Thyroid gland (tissue), 4 donors: ENCODE results near the gene PPIL6.
"Not testable (repeated sequence)": the region's sequence is repeated elsewhere in the genome, so short reads cannot be mapped to it uniquely, and the experiment has no call there.

Experiments used
- POLR2A ChIP-seq, 2 donors: fragments of 450-650 bp; IDR thresholded peaks; one replicate each; pipeline ENCODE4 v1.6.1; 2017; ENCODE audit warnings: antibody characterized with exemption in 2 of 2, mild to moderate bottlenecking in 2 of 2, moderate library complexity in 1 of 2
- TF ChIP-seq, protein P1 (sequence below), 6 experiments: fragments of 200-600 bp in 3 of 6; fragments of 450-650 bp in 3 of 6; sonication (generic) in 3 of 6; IDR thresholded peaks; one replicate each; pipeline ENCODE4 v1.5.1; 2016 to 2019; ENCODE audit warnings: antibody characterized with exemption in 6 of 6, mild to moderate bottlenecking in 2 of 6, inconsistent platforms in 1 of 6, moderate library complexity in 1 of 6

DNA sequence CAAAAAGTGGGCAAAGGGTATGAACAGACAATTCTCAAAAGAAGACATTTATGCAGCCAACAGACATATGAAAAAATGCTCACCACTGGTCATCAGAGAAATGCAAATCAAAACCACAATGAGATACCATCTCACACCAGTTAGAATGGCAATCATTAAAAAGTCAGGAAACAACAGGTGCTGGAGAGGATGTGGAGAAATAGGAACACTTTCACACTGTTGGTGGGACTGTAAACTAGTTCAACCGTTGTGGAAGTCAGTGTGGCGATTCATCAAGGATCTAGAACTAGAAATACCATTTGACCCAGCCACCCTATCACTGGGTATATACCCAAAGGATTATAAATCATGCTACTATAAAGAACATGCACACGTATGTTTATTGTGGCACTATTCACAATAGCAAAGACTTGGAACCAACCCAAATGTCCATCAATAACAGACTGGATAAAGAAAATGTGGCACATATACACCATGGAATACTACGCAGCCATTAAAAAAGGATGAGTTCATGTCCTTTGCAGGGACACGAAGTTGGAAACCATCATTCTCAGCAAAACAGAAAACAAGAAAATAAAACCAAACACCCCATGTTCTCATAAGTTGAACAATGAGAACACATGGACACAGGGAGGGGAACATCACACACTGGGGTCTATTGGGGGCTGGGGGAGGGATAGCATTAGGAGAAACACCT, 75.9 kb downstream of the PPIL6 start:
- TF ChIP-seq, protein P1, sequence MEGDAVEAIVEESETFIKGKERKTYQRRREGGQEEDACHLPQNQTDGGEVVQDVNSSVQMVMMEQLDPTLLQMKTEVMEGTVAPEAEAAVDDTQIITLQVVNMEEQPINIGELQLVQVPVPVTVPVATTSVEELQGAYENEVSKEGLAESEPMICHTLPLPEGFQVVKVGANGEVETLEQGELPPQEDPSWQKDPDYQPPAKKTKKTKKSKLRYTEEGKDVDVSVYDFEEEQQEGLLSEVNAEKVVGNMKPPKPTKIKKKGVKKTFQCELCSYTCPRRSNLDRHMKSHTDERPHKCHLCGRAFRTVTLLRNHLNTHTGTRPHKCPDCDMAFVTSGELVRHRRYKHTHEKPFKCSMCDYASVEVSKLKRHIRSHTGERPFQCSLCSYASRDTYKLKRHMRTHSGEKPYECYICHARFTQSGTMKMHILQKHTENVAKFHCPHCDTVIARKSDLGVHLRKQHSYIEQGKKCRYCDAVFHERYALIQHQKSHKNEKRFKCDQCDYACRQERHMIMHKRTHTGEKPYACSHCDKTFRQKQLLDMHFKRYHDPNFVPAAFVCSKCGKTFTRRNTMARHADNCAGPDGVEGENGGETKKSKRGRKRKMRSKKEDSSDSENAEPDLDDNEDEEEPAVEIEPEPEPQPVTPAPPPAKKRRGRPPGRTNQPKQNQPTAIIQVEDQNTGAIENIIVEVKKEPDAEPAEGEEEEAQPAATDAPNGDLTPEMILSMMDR (IDR thresholded peaks at IDR 0.05) = not testable (repeated sequence)
- not testable (repeated sequence) for TF ChIP-seq POLR2A (IDR thresholded peaks at IDR 0.05)
